ENCODE data around the gene HSD3B2.

DNA sequence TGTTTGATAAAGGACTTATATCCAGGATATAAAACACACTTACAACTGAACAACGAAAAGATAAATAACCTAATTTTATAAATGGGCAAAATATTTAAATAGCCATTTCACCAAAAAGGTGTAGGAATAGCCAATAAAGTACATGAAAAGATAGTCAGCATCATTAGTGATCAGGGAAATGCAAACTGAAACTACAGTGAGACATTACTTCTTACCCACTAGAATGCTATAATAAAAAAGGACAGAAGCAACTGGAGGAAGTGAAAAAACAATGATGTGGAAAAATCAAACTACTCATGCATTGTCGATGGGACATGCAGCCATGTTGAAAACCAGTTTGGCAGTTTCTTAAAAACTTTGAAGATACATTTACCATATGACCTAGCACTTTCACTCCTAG is 48.6 kb downstream of the HSD3B2 start:
- TF ChIP-seq, protein P1, sequence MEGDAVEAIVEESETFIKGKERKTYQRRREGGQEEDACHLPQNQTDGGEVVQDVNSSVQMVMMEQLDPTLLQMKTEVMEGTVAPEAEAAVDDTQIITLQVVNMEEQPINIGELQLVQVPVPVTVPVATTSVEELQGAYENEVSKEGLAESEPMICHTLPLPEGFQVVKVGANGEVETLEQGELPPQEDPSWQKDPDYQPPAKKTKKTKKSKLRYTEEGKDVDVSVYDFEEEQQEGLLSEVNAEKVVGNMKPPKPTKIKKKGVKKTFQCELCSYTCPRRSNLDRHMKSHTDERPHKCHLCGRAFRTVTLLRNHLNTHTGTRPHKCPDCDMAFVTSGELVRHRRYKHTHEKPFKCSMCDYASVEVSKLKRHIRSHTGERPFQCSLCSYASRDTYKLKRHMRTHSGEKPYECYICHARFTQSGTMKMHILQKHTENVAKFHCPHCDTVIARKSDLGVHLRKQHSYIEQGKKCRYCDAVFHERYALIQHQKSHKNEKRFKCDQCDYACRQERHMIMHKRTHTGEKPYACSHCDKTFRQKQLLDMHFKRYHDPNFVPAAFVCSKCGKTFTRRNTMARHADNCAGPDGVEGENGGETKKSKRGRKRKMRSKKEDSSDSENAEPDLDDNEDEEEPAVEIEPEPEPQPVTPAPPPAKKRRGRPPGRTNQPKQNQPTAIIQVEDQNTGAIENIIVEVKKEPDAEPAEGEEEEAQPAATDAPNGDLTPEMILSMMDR (conservative IDR thresholded peaks at IDR 0.05; ENCODE audit: low read depth, low read length) = no peak
- no peak for TF ChIP-seq EZH2 (IDR thresholded peaks at IDR 0.05; ENCODE audit: borderline replicate concordance, low read depth, low read length, poor library complexity, severe bottlenecking)
